Hypothalamus (tissue), 51 donors: ENCODE measurements around the gene KTI12.
"Not testable (repeated sequence)": the region's sequence is repeated elsewhere in the genome, so short reads cannot be mapped to it uniquely, and the experiment has no call there.

Source experiments
- DNase-seq, 51 donors: peaks; one replicate each; lab custom pipeline; 2025; lab: John Stamatoyannopoulos, UW

KTI12 gene

DNA sequence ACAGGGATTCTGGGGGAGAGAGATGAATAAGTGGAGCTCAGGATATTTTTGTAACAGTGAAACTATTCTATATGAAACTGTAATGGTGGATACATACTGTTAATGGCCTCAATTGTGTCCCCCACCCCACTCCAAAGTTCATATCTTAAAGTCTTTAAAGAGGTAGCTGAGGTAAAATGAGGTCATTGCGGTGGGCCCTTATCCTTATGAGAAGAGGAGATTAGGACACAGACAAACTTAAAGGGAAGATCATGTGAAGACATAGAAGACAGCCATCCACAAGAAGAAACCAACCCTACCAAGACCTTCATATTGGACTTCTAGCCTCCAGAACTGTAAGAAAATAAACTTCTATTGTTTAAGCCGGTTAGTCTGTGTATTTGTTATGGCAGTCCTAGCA, 11.6 kb upstream of the KTI12 start:
- no peak for DNase-seq

DNA sequence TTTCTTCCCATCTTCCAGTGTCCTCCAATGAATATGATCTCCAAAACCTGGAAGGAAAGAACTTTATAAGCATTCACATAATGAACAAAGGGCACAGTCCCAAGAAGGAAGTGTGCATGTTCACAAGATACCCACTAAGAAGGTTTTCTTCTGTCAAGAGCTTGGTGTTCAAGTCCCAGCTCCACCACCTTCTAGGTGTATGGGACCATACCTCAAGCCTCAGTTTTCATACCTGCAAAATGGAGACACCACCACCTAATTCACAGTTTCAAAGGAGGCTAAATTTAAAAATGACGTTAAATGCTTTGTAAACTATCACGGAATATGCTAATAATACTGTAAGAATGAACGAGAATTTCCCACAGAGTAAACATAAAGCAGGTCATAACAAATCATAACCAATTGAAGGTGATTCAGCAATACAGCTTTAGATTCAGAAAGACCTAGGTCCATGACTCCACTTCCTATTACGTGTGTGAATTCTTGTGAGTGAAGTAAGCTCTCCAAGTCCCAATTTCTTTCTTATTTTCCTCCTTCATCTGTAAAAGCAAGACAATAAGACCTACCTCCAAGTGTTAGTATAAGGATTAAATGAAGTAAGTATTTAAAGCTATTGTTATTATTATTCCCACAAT, 8.1 kb upstream of the KTI12 start:
- no peak for DNase-seq

DNA sequence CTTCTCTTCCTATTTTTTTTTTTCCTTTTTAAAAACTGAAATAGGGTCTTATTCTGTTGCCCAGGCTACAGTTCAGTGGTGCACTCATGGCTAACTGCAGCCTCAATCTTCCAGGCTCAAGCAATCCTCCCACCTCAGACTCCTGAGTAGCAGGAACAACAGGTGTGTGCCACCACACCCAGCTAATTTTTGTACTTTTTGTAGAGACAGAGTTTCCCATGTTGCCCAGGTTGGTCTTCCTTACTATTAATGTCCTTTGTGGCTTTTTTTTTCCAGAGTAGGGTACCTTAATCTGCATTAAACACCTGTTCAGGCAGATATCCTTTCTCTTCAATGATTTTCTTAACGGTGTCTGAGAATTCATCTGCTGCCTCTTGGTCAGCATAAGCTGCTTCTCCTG, 4.3 kb upstream of the KTI12 start:
- no peak for DNase-seq

DNA sequence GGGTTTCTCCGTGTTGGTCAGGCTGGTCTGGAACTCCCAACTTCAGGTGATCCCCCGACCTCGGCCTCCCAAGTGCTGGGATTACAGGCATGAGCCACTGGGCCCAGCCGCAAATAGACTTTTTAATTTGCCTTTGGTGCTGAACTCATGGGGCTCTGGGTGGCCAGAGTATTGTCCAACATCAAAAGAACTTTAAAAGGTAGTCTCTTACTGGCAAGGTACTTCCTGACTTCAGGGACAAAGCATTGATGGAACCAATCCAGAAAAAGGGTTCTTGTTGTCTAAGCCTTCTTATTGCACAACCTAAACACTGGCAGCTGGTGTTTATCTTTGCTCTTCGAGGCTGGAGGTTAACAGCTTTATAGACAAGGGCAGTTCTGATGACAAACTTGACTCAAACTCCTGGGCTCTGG, 3.8 kb upstream of the KTI12 start:
- DNase-seq = no peak

DNA sequence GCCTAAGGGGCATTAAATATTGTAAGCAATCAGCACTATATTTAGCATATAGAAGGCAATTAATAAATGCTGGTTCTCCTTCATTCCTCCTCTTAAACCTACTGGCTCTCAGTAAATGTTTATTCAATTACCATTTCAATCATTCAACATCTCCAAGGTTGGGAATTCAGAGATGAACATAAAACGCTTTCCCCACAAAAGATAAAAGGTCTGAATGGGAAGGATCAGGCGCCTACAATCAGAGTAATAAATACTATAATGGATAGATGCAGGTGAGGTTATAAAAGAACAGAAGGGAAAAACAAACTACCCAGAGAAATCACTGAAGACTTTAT, 407 bp upstream of the KTI12 start:
- no peak for DNase-seq

DNA sequence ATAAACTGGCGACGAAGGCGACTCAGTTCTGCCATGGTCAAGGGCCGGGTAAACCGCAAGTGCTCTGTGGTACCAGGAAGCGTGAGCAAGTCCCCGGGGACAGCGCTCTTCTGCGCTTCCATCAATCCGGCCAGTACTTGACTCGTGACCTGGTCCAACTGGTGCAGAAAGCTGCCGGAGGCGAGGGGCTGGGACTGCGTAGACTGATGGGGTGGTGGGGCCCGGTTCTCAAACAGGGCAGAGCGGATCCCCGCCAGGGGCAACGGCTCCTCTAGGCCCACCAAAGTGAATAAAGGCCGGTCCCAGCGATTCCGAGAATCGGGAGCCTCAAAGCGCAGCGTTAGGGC, 852 bp downstream of the KTI12 start:
- peak in 22 of 51 donors; percentile 3 to 51 (median 24) for DNase-seq

DNA sequence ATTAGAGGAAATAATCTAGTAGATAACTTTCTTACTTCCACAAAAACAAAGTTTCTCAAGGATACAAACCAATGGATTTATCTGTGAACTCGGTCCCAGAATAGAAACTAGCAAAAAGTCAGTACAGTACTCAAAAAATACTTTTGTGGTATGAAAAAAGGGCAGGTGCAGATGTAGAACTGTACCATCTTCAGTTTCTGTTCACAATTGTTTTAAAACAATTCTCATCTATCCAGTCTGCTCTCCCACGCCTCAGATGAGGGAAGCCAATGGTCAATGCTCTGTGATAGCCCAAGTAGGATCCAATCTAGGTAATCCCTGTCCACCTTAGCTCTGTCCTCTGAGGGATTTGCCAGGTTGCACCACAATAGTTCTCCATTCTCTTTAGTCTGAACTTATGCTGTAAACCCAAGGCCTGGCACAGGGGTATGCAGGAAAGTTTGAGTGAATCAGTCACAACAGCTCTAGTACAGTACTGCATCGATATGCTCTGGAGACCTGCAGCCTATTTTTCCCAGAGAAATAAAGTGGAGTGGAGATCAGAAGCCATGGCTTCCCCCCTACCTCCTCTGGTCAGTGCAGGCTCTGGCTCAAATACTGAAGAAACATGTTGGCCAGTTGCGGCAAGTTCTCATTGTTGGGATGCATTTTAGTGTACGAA, 1.4 kb downstream of the KTI12 start:
- no peak for DNase-seq

DNA sequence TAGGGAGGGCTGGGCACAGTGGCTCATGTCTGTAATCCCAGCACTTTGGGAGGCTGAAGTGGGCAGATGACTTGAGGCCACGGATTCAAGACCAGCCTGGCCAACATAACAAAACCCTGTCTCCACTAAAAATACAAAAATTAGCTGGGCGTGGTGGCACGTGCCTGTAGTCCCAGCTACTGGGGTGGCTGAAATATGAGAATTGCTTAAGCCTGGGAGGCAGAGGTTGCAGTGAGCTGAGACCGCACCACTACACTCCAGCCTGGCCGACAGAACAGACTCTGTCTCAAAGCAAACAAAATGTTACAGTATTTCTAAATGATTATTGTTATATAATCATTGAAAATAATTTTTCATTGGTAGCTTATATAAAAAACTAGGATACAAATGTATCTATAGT, 4.8 kb downstream of the KTI12 start:
- not testable (repeated sequence) for DNase-seq

DNA sequence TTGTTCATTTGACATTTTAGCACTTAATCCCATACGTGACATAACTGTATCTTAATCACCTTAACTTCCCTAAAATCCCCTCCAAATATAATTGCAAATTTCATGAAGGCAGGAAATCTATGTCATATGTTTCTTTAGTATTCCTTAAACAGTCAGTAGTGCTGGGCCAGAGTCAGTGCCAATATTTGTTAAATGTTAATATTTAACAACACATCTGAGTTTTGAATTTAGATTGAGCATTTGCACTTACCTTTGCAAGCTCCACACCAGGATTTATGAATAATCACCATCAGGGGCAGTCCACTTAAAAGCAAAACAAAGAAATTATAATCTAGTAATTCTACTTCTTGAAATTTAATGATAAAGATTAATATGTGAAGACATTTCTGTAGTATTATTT, 5.3 kb downstream of the KTI12 start:
- no peak for DNase-seq

DNA sequence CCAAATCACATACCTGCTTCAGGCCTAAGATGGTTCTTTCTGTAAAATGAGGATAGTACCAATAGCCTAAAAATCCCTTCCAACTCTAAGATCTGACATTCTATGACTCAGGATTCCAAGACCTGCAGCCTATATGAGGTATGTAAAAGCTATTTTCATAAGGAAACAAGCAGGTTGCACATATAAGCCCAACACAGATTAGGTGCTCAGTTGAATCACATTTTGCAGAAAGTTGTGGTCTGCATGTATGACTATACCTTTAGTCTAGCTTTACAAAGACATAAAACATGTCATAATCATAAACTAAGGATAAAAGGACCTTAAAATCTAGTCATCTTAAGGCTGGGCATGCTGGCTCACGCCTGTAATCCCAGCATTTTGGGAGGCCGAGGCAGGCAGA, 7.3 kb downstream of the KTI12 start:
- DNase-seq = no peak

DNA sequence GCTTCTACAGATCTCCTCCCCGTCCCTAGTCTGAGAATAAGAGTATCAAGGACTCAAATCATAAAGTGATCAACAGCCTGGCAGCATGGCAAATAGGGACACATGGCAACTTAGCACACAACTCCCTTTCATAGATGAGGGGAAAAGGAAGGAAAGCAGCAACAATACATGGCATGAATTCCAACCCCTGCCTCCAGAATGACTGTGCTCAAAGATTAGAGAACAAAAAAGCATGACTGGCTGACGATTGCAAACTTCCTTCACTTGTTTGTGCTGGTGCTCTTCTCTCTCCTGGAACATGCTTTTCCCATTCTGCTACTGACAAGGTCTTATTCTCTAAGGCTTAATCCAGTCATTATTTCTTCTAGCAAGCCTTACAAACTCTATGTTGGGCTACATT, 11.5 kb downstream of the KTI12 start:
- DNase-seq = no peak

DNA sequence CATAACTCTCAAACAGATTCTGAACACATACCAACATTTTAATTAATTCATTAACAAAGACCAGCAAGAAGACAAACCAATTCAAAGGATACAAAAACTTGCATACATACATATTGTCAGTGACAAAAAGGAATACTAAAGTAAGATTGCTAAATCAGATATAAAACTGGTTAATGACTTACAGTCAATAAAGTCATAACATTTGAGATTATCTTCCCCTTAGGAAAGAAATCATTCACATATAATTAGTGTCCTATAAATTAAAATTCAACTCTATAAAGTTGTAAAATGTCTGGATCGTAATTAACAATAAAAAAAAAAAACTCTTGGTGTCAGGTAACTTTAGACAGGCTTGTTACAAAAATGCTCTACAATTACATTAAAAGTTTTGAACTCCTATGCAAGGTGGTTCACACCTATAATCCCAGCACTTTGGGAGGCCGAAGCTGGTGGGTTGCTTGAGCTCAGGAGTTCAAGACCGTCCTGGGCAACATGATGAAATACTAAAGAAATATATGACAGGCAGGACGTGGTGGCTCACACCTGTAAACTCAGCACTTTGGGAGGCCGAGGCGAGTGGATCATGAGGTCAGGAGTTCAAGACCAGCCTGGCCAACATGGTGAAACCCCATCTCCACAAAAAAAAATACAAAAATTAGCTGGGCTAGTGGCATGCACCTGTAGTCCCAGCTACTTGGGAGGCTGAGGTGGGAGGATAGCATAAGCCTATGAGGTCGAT, 25.4 kb downstream of the KTI12 start:
- DNase-seq = no peak

DNA sequence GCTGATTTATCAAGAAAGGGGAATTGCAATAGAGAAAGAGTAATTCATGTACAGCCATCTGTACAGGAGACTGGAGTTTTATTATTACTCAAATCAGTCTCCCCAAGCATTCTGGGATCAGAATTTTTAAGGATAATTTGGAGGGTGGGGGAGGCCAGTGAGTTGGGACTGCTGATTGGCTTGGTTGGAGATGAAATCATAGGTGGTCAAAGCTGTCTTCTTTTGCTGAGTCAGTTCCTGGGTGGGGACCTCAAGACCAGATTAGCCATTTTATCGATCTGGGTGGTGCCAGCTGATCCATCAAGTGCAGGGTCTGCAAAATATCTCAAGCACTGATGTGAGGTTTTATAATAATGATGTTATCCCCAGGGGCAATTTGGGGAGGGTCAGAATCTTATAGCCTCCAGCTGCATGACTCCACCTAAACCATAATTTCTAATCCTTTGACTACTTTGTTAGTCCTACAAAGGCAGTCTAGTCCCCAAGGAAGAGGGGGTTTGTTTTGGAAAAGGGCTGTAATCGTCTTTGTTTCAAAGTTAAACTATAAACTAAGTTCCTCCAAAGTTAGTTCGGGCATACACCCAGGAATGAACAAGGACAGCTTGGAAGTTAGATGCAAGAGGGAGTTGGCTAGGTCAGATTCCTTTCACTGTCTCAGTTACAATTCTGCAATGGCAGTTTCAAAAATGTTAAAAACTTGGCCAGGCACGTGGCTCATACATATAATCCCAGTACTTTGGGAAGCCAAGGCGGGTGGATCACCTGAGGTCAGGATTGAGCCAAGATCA, 26.2 kb downstream of the KTI12 start:
- DNase-seq = no peak

DNA sequence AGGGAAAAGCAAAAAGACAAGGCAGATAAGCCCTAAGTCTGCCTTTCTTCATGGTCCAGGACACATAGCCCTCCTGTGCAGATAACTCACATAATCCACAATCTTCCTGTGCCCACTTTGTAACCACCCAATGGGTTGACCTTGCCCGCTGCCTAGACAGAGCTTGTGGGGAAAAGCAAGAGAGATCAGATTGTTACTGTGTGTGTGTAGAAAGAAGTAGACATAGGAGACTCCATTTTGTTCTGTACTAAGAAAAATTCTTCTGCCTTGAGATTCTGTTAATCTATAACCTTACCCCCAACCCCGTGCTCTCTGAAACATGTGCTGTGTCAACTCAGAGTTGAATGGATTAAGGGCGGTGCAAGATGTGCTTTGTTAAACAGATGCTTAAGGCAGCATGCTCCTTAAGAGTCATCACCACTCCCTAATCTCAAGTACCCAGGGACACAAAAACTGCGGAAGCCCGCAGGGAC, 27.5 kb downstream of the KTI12 start:
- DNase-seq = not testable (repeated sequence)

DNA sequence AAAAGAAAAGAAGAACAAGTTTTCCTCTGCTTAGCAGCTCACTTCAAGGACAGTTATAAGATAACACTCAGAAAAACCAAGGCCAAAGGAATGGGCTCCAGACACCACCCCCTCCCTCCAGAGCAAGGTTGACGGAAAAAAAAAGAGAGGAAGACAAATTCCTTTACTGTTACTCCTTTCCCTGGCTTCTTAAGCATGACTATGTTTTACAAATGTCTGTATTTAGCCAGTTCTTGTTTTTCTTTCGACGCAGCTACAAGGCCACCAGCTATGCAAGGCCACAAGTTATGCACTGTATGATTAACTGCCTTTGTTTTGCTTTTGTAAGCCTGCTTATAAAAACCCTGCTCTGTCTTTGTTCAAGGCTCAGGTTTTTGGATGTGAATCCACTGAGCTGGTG, 28.1 kb downstream of the KTI12 start:
- not testable (repeated sequence) for DNase-seq

DNA sequence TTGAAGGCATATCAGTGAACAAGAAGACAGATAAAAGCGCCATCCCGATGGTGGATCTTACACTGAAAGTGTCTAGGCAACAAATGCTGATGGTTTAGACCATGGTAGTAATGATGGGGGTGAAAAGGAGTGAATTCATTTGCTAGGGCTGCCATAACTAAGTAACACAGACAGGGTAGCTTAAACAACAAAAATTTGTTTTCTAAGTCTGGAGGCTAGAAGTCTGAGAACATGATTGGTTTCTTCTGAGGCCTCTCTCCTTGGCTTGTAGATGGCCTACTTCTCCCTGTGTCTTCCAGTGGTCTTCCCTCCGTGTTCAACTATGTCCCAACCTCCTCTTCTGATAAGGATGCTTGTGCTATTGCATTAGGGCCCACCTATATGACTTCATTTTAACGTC, 29.7 kb downstream of the KTI12 start:
- DNase-seq = no peak

DNA sequence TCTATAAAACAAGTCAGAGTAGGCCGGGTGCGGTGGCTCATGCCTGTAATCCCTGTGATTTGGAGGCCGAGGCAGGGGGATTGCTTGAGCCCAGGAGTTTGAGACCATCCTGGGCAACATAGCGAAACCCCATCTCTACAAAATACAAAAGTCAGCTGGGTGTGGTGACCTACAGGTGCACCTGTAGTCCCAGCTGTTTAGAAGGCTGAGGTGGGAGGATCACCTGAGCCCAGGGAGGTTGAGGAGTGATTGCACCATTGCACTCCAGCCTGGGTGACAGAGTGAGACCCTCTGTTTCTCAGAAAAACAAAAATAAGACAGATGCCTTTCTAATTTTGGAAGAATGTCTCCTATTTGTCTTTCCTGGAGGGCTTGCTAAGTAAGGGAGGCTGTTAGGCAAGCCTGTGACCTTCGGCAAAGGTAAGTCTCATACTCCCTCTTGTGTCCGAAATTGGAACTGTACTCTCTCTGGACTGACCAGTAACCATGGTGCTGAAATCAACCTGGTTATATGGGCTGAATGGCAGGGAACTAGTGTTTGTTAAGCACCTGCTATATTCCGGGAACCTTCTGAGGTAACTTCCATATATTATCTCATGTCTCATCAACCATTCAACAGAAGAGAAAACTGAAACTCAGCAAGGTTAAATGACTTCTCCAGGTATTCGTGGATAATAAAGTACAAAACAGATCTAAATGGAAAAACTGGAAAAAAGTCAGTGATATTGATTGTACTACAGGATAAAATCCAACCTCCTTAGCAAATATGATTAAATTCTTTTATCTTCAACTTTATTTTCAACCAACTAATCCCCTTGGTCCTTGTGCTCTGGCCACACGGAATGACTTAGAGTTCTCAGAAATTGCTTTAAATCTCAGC, 31.3 kb downstream of the KTI12 start:
- DNase-seq = peak in 19 of 51 donors; percentile 3 to 72 (median 15)

DNA sequence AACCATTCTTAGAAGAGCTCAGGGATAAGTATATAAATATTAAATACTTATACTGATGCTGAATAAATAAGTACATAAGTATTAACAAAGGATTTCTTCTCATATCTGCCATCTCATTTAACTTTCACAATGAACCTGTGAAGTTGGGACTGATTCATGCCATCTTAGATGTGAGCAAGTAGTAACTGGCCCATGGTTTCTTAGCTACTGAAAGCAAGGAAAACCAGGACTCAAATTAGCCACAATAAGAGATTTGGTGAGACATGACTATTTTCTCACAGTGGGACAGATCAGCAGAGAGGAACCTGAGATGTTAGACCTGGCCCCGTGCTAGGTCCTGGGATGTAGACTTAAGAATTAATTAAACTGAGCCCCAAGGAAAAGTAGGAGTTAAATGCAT, 34.9 kb downstream of the KTI12 start:
- no peak for DNase-seq

DNA sequence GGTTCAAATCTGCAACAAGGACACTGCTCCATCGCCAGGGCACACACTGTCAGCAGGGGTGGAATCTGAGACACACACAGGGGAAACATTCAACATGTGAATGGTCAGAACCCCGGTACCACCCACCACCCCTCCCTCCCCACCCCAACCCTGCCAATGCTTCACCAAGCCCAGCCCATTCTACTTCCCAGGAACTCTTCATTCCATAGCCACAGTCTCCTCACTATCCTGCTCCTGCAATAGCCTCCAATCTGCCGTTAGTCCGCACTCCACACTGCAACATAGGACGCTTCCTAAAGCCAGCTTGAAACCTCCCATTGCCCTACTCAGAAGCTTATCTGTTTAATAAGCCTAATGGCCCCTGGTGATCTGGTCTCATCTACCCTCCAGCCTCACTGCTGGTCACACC, 35.6 kb downstream of the KTI12 start:
- DNase-seq = no peak

DNA sequence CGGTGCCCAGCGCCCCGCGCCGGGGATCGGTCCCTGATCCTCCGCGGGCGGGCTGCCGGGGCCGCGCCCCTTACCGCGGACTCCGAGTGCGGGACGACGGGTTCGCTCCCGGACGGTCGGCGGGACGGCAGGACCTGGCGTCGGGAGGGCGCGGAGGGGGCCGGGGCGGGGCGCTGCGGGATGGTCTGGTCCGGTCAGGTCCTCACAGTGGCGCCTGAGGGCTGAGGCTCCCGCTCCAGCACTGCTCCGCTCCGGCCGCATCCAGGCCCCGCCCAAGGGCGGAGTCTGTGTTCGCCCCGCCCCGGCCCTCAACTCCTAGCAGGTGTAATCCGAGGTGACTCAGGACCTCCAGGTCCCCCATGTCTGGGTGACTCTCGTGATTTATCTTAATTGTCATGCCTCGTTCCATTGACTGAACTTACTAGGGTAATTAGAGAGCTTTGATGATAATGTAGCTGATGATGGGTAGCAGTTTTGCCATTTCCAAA, 43.1 kb downstream of the KTI12 start, which contains the start of gene RAB3B:
Gene RAB3B, minus strand, starts transcription at position 223 of the 488 bp plus-strand sequence. CDS start 13,583 bp downstream, outside the sequence.
- peak in 26 of 51 donors; percentile 0 to 47 (median 12) for DNase-seq
